Aorta (tissue), 5 donors: ENCODE measurements around the gene FGF7. TPM values are rescaled to one million over a fixed set of nuclear protein-coding genes. Genes with fewer than 3 reads are reported as not detected.
A peak's percentile ranks its signal among the peaks of the same experiment; 100 is the strongest.

Experiments used
- ATAC-seq: fragments of 200-7000 bp; cut with Tn5 transposase; one replicate; pipeline ENCODE4 v1.9.1; 2022; ENCODE audit warnings: moderate library complexity; ENCODE audit not compliant: low FRiP score
- DNase-seq, 2 donors: peaks; one replicate each; pipeline ENCODE4 v3.0.0-alpha.2; 2020
- H3K27ac ChIP-seq, 2 donors: one replicate each; pipeline ENCODE4 v1.5.1; 2013; ENCODE audit warnings: low read length in 2 of 2, mild to moderate bottlenecking in 2 of 2, moderate library complexity in 2 of 2, control low read depth in 1 of 2, inconsistent platforms in 1 of 2, low read depth in 1 of 2
- H3K27me3 ChIP-seq, 2 donors: one replicate each; pipeline ENCODE4 v1.6.1; 2013; ENCODE audit warnings: control low read depth in 1 of 2, low read length in 1 of 2, mild to moderate bottlenecking in 1 of 2, moderate library complexity in 1 of 2; ENCODE audit not compliant: insufficient read depth in 2 of 2, control insufficient read depth in 1 of 2
- H3K36me3 ChIP-seq, 2 donors: one replicate each; pipeline ENCODE4 v1.6.1; 2013; ENCODE audit warnings: control low read depth in 1 of 2, low read length in 1 of 2, mild to moderate bottlenecking in 1 of 2; ENCODE audit not compliant: insufficient read depth in 2 of 2, control insufficient read depth in 1 of 2
- H3K4me1 ChIP-seq, 2 donors: one replicate each; pipeline ENCODE4 v1.6.1; 2013; ENCODE audit warnings: low read length in 2 of 2, control low read depth in 1 of 2, mild to moderate bottlenecking in 1 of 2, moderate library complexity in 1 of 2; ENCODE audit not compliant: insufficient read depth in 2 of 2, control insufficient read depth in 1 of 2
- H3K4me3 ChIP-seq, 2 donors: one replicate each; pipeline ENCODE4 v1.5.1; 2013; ENCODE audit warnings: low read length in 2 of 2, control low read depth in 1 of 2, mild to moderate bottlenecking in 1 of 2
- H3K9me3 ChIP-seq: one replicate; pipeline ENCODE4 v1.6.1; 2013; ENCODE audit warnings: mild to moderate bottlenecking, low read length; ENCODE audit not compliant: control insufficient read depth
- WGBS, 2 donors: extraction: QIAGEN DNeasy Blood & Tissue Kit; methylation state at CpG; one replicate each; pipeline ENCODE4 v1.1.7; 2013; 5-methylcytosine and 5-hydroxymethylcytosine counted together
- intact Hi-C, 2 donors: fragments of 100-400 bp; cut with DNase I; formaldehyde crosslinking; loops; one replicate each; pipeline versions ENCODE4 v1.14.2 to v1.15.0; 2022
- polyA plus RNA-seq, 2 donors: library from polyadenylated mRNA; stranded (reverse); fragments of 200-250 nt; gene quantifications; one replicate each; pipeline ENCODE4 v1.2.3, GENCODE V29; 2013
- total RNA-seq, 2 donors: library from RNA; stranded (reverse); fragmentation: NEBNext Ultra II Directional; extraction: Animal tissue kit (Norgen Biotek cat#: 25700); gene quantifications; one replicate each; pipeline ENCODE4 v1.2.1, GENCODE V29; 2021
- donor health status: healthy with polysubstance abuse.
- donor health status: Bipolar disorder and iron deficiency.
- donor health status: DM: no; HTN: no; CAD: no.
- donor health status: DM: no; HTN: no; CAD: no.
- donor health status: DM: yes; HTN: yes; CAD: no.

The FGF7 gene
- total and polyA plus RNA-seq, 4 donors = 0.20 to 126 (median 62.0) TPM

DNA sequence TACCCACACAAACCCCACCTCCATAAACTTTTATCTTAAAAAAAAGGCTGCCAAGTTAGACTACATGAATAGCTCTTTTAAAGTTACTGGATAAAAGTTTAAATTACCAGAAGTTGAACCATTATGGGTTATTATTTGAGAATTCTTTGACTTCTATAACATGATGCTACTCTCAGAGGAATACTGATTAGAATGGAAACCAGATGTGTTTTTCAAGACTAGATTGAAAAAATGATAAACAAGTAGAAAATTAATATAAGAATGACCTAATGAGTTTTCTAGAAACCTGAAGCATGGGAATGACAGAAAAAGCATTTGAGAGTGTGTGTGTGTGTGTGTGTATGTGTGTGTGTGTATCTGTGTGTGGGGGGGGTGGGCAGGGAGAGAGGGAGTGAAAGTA, 12.4 kb upstream of the FGF7 start:
- H3K4me1 ChIP-seq = no peaks in the 10 kb centered on the region
- H3K27ac ChIP-seq = no peak overlapping the region
- H3K36me3 ChIP-seq = no peaks in the 10 kb centered on the region
- no peaks in the 10 kb centered on the region for H3K27me3 ChIP-seq
- no peak overlapping the region for H3K4me3 ChIP-seq
- intact Hi-C loops = no loop called here
- no peaks in the 10 kb centered on the region for H3K9me3 ChIP-seq
- no peak for DNase-seq
- ATAC-seq = no peak

DNA sequence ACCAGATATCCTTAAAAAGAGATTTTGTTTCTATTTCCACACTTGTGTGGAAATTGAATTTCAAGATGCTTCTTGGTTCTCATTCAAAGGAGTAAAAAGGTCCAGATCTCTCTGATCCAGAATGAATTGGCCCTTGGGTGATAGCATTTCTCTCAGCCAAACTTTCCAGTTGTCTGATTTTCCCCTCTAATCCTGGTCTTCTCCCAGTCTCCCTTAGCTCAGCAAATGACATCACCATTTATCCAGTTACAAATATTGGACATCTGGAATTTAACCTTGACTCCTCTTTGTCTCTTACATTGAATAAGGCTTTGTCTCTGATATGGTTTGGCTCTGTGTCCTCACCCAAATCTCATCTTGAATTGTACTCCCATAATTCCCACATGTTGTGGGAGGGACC, 10.2 kb upstream of the FGF7 start:
- H3K27me3 ChIP-seq = no peaks in the 10 kb centered on the region
- no peak overlapping the region for H3K27ac ChIP-seq
- H3K36me3 ChIP-seq = no peaks in the 10 kb centered on the region
- H3K9me3 ChIP-seq = no peaks in the 10 kb centered on the region
- intact Hi-C loops = no loop called here
- H3K4me3 ChIP-seq = no peak overlapping the region
- no peak for DNase-seq
- ATAC-seq = no peak
- no peaks in the 10 kb centered on the region for H3K4me1 ChIP-seq

DNA sequence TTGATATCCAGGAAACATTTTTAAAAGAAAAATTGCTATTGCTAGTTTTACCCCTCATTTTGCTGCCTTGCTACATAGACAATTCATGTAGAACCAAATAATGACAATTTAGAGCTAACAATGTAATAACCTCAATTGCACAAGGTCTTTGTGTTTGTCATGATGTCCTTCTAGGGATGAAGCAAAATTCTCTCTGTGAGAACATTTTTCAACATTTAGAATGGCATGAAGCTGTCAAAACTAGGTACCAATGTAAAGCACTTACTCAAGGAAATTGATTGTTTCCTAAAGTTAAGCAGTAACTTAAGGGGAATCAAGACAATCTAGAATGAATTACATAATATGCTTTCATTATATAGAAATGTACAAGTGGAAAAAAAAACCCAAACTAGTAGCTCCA, 7.9 kb upstream of the FGF7 start:
- intact Hi-C loops = no loop called here
- H3K27me3 ChIP-seq = no peaks in the 10 kb centered on the region
- no peak for ATAC-seq

DNA sequence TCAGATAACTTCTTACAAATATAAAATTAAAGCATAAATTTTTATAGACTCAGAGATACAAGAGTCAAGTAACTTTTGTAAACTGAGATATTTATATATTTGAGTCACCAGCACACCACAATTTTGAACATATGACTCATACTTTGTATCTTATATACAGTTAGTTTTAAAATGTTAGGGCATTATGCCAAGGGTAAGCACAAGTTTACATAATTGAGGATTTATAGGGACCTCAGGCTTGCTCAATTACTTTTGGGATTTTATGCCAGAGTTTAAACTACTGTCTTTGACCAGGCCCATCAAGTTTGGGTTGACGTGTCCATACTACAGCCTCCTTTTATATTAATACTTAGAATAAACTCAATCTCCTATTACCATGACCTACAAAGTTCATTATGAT, 7.4 kb upstream of the FGF7 start:
- Histone ChIP-seq H3K36me3 (no peaks in the 10 kb centered on the region), H3K4me3 (no peak overlapping the region), H3K27me3 (no peaks in the 10 kb centered on the region), H3K27ac (no peak overlapping the region), H3K4me1 (no peaks in the 10 kb centered on the region), H3K9me3 (no peaks in the 10 kb centered on the region)
- intact Hi-C loops = no loop called here
- DNase-seq = no peak
- ATAC-seq = no peak
- 82 to 93% methylated on average over 1 of the region's 1 CpG for WGBS, 2 donors

More for the DNA sequence above, 7.9 kb upstream of the FGF7 start:
- DNase-seq = no peak
- Histone ChIP-seq H3K9me3 (no peaks in the 10 kb centered on the region), H3K36me3 (no peaks in the 10 kb centered on the region), H3K4me3 (no peak overlapping the region), H3K4me1 (no peaks in the 10 kb centered on the region), H3K27ac (no peak overlapping the region)

DNA sequence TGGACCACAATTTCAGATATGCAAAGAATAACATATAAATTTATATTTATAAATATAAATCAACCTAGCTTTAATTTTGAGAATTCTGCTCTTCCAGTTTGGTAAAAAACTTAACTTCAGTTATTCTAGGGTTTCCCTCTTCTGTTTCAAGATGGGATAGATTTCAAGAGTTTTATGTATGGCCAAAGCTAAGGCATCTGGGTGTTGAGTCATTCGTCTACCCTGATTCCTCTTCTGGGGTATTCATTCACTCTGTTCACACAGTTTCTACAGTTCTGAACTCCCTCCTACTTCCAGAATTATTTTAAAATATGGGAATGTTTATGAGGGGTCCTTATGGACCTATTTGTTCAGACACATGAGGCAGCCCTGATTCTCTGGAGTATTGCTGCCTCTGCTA, 4.2 kb upstream of the FGF7 start:
- no peaks in the 10 kb centered on the region for H3K9me3 ChIP-seq
- intact Hi-C loops = no loop called here
- no peaks in the 10 kb centered on the region for H3K36me3 ChIP-seq
- no peaks in the 10 kb centered on the region for H3K27me3 ChIP-seq
- no peaks in the 10 kb centered on the region for H3K4me1 ChIP-seq
- no peak overlapping the region for H3K27ac ChIP-seq
- DNase-seq (no peak), ATAC-seq (no peak)
- 79 to 85% methylated on average over 1 of the region's 1 CpG for WGBS, 2 donors
- no peak overlapping the region for H3K4me3 ChIP-seq

DNA sequence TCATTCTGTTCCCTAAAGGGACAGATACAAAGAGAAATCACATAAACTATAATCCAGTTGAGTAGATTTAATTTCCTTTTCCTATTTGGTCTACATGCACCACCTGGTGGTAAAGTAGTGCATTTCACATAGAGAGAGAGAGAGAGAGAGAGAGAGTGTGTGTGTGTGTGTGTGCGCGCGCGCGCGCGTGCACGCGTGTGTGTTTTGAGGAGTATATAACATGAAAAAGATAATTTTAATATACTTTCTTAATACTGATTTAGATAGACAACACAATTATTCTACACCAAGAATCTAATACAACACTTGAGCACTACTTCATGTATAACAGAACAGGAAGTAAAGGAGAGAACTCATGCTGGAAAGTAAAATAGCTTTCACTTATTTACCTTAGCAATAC, 1.1 kb upstream of the FGF7 start:
- intact Hi-C loops = loop anchor here (5.0 to 10.0 kb wide), 2 partner anchors 185 to 723 kb away; no protein-coding TSS in a partner anchor
- peak; percentile 87 for ATAC-seq
- no peaks in the 10 kb centered on the region for H3K27me3 ChIP-seq
- H3K9me3 ChIP-seq = no peaks in the 10 kb centered on the region
- no peak overlapping the region for H3K27ac ChIP-seq
- no peaks in the 10 kb centered on the region for H3K36me3 ChIP-seq
- peak; percentile 53 to 73 for DNase-seq
- 6 to 9% methylated on average over 9 of the region's 9 CpGs for WGBS, 2 donors
- no peaks in the 10 kb centered on the region for H3K4me1 ChIP-seq
- H3K4me3 ChIP-seq = peak overlapping the region in 1 of 2 donors; percentile 34

GRCh38 chr15:49423901-49424550, 984 bp downstream of the FGF7 start:
- Histone ChIP-seq H3K27me3 (no peaks in the 10 kb centered on the region), H3K4me1 (no peaks in the 10 kb centered on the region), H3K27ac (no peak overlapping the region), H3K4me3 (no peak overlapping the region), H3K9me3 (no peaks in the 10 kb centered on the region), H3K36me3 (no peaks in the 10 kb centered on the region)
- ATAC-seq (no peak), DNase-seq (no peak)
- intact Hi-C loops = loop anchor here (5.0 to 10.0 kb wide), 2 partner anchors 187 to 721 kb away; no protein-coding TSS in a partner anchor
- 76 to 79% methylated on average over 6 of the region's 6 CpGs for WGBS, 2 donors

- no peaks in the 10 kb centered on the region for H3K36me3 ChIP-seq
- ATAC-seq (no peak), DNase-seq (no peak)
- no peaks in the 10 kb centered on the region for H3K27me3 ChIP-seq
- H3K9me3 ChIP-seq = no peaks in the 10 kb centered on the region
- no peaks in the 10 kb centered on the region for H3K4me1 ChIP-seq
- H3K4me3 ChIP-seq = no peak overlapping the region
- WGBS, 2 donors = 33 to 58% methylated on average over 1 of the region's 1 CpG
- intact Hi-C loops = loop anchor here (5.0 to 10.0 kb wide), 2 partner anchors 188 to 720 kb away; no protein-coding TSS in a partner anchor
- no peak overlapping the region for H3K27ac ChIP-seq
Observed at GRCh38 chr15:49424954-49425353, 1.9 kb downstream of the FGF7 start.

DNA sequence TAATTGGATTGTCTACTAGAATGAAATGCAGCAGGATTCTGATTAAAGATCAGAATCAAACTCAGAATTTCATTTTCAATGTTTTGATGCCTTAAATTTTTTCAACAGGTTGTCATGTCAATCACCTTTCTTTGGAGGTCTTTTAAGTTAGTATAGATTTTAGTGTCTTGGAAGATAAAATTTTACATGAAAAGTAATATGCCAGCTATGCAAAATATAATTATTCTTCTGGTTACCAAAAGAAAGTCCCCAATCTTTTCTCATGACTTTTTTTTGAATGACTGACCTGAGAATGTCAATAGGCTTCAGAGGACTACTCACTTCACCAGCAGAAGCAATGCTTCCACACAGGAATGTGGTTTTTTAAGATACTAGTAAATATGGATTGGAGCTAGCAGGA, 4.3 kb downstream of the FGF7 start:
- ATAC-seq (no peak), DNase-seq (no peak)
- intact Hi-C loops = loop anchor here in 1 of 2 donors (10.0 kb wide), 1 partner anchor 717 kb away; no protein-coding TSS in a partner anchor
- H3K4me1 ChIP-seq = no peaks in the 10 kb centered on the region
- H3K9me3 ChIP-seq = no peaks in the 10 kb centered on the region
- no peaks in the 10 kb centered on the region for H3K36me3 ChIP-seq
- no peaks in the 10 kb centered on the region for H3K27me3 ChIP-seq
- no peak overlapping the region for H3K4me3 ChIP-seq
- no peak overlapping the region for H3K27ac ChIP-seq
